ENCODE data around the gene ARSJ. TPM values are rescaled to one million over a fixed set of nuclear protein-coding genes. Genes with fewer than 3 reads are reported as not detected.

The ARSJ gene
- total RNA-seq, 1 experiment from 2014 or later = 43.9 TPM

DNA sequence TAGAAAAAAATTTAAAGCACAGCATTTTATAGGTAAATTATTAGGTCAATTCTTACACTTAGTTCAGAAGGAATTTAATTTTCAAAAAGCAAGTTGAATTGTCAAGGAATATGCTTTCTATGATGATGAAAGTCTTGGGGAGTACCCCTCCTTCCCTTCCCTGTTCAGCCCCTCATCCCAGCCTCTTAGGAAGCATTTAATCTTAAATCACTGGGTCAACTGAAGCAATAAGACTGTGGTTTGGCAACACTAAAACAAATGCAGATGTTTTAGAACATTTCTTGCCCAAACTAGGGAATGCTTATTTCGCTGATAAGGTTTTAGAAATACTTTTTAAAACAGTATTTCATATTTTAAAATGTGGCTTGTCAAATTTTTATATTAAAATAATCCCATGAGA lies 19.1 kb upstream of the ARSJ start:
- TF ChIP-seq, protein P1, sequence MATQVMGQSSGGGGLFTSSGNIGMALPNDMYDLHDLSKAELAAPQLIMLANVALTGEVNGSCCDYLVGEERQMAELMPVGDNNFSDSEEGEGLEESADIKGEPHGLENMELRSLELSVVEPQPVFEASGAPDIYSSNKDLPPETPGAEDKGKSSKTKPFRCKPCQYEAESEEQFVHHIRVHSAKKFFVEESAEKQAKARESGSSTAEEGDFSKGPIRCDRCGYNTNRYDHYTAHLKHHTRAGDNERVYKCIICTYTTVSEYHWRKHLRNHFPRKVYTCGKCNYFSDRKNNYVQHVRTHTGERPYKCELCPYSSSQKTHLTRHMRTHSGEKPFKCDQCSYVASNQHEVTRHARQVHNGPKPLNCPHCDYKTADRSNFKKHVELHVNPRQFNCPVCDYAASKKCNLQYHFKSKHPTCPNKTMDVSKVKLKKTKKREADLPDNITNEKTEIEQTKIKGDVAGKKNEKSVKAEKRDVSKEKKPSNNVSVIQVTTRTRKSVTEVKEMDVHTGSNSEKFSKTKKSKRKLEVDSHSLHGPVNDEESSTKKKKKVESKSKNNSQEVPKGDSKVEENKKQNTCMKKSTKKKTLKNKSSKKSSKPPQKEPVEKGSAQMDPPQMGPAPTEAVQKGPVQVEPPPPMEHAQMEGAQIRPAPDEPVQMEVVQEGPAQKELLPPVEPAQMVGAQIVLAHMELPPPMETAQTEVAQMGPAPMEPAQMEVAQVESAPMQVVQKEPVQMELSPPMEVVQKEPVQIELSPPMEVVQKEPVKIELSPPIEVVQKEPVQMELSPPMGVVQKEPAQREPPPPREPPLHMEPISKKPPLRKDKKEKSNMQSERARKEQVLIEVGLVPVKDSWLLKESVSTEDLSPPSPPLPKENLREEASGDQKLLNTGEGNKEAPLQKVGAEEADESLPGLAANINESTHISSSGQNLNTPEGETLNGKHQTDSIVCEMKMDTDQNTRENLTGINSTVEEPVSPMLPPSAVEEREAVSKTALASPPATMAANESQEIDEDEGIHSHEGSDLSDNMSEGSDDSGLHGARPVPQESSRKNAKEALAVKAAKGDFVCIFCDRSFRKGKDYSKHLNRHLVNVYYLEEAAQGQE (IDR thresholded peaks at IDR 0.05; ENCODE audit: insufficient read depth in 1 of 2, low read depth in 2 of 2, low read length in 1 of 2) = no peak
- TF ChIP-seq SIN3A (IDR thresholded peaks at IDR 0.05; ENCODE audit: borderline replicate concordance, insufficient read depth, low read depth, low read length) = no peak
- TF ChIP-seq TCF7L2 (IDR thresholded peaks at IDR 0.05; ENCODE audit: low read depth, low read length) = no peak
- TF ChIP-seq POLR2AphosphoS5 (IDR thresholded peaks at IDR 0.05; ENCODE audit: low read depth, low read length) = no peak
- TF ChIP-seq, protein P2, sequence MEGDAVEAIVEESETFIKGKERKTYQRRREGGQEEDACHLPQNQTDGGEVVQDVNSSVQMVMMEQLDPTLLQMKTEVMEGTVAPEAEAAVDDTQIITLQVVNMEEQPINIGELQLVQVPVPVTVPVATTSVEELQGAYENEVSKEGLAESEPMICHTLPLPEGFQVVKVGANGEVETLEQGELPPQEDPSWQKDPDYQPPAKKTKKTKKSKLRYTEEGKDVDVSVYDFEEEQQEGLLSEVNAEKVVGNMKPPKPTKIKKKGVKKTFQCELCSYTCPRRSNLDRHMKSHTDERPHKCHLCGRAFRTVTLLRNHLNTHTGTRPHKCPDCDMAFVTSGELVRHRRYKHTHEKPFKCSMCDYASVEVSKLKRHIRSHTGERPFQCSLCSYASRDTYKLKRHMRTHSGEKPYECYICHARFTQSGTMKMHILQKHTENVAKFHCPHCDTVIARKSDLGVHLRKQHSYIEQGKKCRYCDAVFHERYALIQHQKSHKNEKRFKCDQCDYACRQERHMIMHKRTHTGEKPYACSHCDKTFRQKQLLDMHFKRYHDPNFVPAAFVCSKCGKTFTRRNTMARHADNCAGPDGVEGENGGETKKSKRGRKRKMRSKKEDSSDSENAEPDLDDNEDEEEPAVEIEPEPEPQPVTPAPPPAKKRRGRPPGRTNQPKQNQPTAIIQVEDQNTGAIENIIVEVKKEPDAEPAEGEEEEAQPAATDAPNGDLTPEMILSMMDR (IDR thresholded peaks at IDR 0.05) = no peak
- DNase-seq (ENCODE audit: low read depth, low spot score) = no peak
- POLR2A ChIA-PET = no interaction called here
- Histone ChIP-seq H3K27me3 (ENCODE audit: control insufficient read depth, insufficient read depth, low read length) (no peaks in the 10 kb centered on the region), H3K4me1 (ENCODE audit: control insufficient read depth, insufficient read depth, low read length) (no peaks in the 10 kb centered on the region), H3K4me3 (ENCODE audit: low read depth in 2 of 2, low read length in 2 of 2) (no peak overlapping the region), H3K36me3 (ENCODE audit: control insufficient read depth, insufficient read depth, low read length) (no peaks in the 10 kb centered on the region), H3K27ac (ENCODE audit: low read length) (no peak overlapping the region), H3K9me3 (ENCODE audit: control insufficient read depth, insufficient read depth, low read depth, low read length) (no peaks in the 10 kb centered on the region)
- intact Hi-C loops (cut with micrococcal nuclease; ENCODE audit: unreplicated experiment) (no loop called here), in situ Hi-C loops (cut with HindIII; ENCODE audit: low pct_unique_long_range_greater_than_20kb, low sequenced_read_pairs) (no loop called here)
- CTCF ChIA-PET = no interaction called here
- BruUV-seq (replicated peaks) = no TSS peak
- ATAC-seq = no peak

DNA sequence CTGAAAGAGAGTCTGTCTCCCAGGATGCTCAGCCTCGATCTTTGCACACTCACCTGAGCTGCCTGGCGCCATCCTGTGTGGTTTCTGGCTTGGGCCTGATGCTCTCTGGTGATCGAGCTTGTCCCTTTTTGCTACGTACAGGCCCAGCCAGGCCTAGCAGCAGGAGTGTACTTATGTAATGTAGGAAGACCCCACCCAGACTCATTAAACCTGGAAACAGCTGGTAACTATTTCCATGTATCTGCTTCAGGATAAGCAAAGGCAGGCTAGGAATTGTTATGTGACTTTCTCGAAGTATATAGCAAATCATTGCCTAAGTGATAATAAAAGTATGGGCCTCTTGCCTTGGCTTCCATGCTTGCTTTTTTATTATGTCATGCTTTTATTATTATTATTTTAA lies 18.6 kb upstream of the ARSJ start:
- ChIA-PET CTCF (no interaction called here), POLR2A (no interaction called here)
- no peak overlapping the region for H3K27ac ChIP-seq (ENCODE audit: low read length)
- no peaks in the 10 kb centered on the region for H3K36me3 ChIP-seq (ENCODE audit: control insufficient read depth, insufficient read depth, low read length)
- no peaks in the 10 kb centered on the region for H3K4me1 ChIP-seq (ENCODE audit: control insufficient read depth, insufficient read depth, low read length)
- ATAC-seq (no peak), DNase-seq (ENCODE audit: low read depth, low spot score) (no peak)
- in situ Hi-C loops (cut with HindIII; ENCODE audit: low pct_unique_long_range_greater_than_20kb, low sequenced_read_pairs) (no loop called here), intact Hi-C loops (cut with micrococcal nuclease; ENCODE audit: unreplicated experiment) (no loop called here)
- H3K4me3 ChIP-seq (ENCODE audit: low read depth in 2 of 2, low read length in 2 of 2) = no peak overlapping the region
- H3K27me3 ChIP-seq (ENCODE audit: control insufficient read depth, insufficient read depth, low read length) = no peaks in the 10 kb centered on the region
- TF ChIP-seq, protein P2 (IDR thresholded peaks at IDR 0.05) = no peak
- TF ChIP-seq SIN3A (IDR thresholded peaks at IDR 0.05; ENCODE audit: borderline replicate concordance, insufficient read depth, low read depth, low read length) = no peak
- no peak for TF ChIP-seq TCF7L2 (IDR thresholded peaks at IDR 0.05; ENCODE audit: low read depth, low read length)
- TF ChIP-seq POLR2AphosphoS5 (IDR thresholded peaks at IDR 0.05; ENCODE audit: low read depth, low read length) = no peak
- TF ChIP-seq, protein P1 (IDR thresholded peaks at IDR 0.05; ENCODE audit: insufficient read depth in 1 of 2, low read depth in 2 of 2, low read length in 1 of 2) = no peak
- BruUV-seq (replicated peaks) = no TSS peak
- no peaks in the 10 kb centered on the region for H3K9me3 ChIP-seq (ENCODE audit: control insufficient read depth, insufficient read depth, low read depth, low read length)

All from Panc1 (cell line).